SK-N-SH (cell line): ENCODE measurements around the gene ZNF75A. TPM values are rescaled to one million over a fixed set of nuclear protein-coding genes. Genes with fewer than 3 reads are reported as not detected.

ENCODE experiments used
- CTCF ChIA-PET: fragments of 300-600, 350-600 bp; formaldehyde crosslinking; extraction: SDS; loops from one replicate; lab custom pipeline; 2021; lab: Yijun Ruan, JAX
- POLR2A ChIA-PET: fragments of 350-600 bp; sonication (Branson Sonifier 250); formaldehyde crosslinking; extraction: SDS; loops from one replicate; lab custom pipeline; 2020; ENCODE audit warnings: antibody characterized with exemption, inconsistent platforms; lab: Yijun Ruan, JAX
- DNase-seq: peaks from one replicate; pipeline ENCODE4 v3.0.0; 2012
- H2AFZ ChIP-seq: fragments of 200-600 bp; sonication (generic); 2 replicates; pipeline ENCODE4 v1.8.1; 2016; ENCODE audit warnings: antibody characterized with exemption, mild to moderate bottlenecking, low read depth
- H3F3A ChIP-seq: fragments of 200-600 bp; sonication (generic); replicated peaks from 2 replicates; pipeline ENCODE3; 2016; ENCODE audit warnings: antibody characterized with exemption, mild to moderate bottlenecking; ENCODE audit not compliant: insufficient read depth
- H3K27ac ChIP-seq, 2 experiments: fragments of 200-500 bp in 1 of 2; fragments of 200-600 bp in 1 of 2; sonication (Bioruptor generic) in 1 of 2; sonication (generic), shearing (Covaris generic) in 1 of 2; 2 replicates each; pipeline versions ENCODE4 v1.5.1 to v1.6.1; 2014 to 2016; ENCODE audit warnings: low read depth in 2 of 2, inconsistent platforms in 1 of 2, low read length in 1 of 2, mild to moderate bottlenecking in 1 of 2, mixed read lengths in 1 of 2
- H3K27me3 ChIP-seq: fragments of 200-600 bp; sonication (generic), shearing (Covaris generic); 2 replicates; pipeline ENCODE4 v1.6.1; 2016; ENCODE audit warnings: mixed run types; ENCODE audit not compliant: insufficient read depth
- H3K36me3 ChIP-seq, 2 experiments: fragments of 200-500 bp in 1 of 2; fragments of 200-600 bp in 1 of 2; sonication (Bioruptor generic) in 1 of 2; sonication (generic) in 1 of 2; replicated peaks in 1 of 2; 2 replicates each; pipeline versions ENCODE3 to v1.5.1; 2014 to 2016; ENCODE audit warnings: low read length in 1 of 2, mild to moderate bottlenecking in 1 of 2; ENCODE audit not compliant: insufficient read depth in 2 of 2, control insufficient read depth in 1 of 2
- H3K4me1 ChIP-seq, 2 experiments: fragments of 200-500 bp in 1 of 2; fragments of 200-600 bp in 1 of 2; sonication (Bioruptor generic) in 1 of 2; sonication (generic), shearing (Covaris generic) in 1 of 2; 2 replicates each; pipeline versions ENCODE4 v1.5.1 to v1.6.1; 2014 to 2016; ENCODE audit warnings: low read depth in 1 of 2, low read length in 1 of 2, mixed run types in 1 of 2; ENCODE audit not compliant: insufficient read depth in 2 of 2, control insufficient read depth in 1 of 2
- H3K4me2 ChIP-seq: fragments of 200-600 bp; sonication (generic), shearing (Covaris generic); 2 replicates; pipeline ENCODE4 v1.6.1; 2017; ENCODE audit warnings: mixed run types
- H3K4me3 ChIP-seq, 2 experiments: fragments of 200-500 bp in 1 of 2; fragments of 200-600 bp in 1 of 2; sonication (Bioruptor generic) in 1 of 2; sonication (generic), shearing (Covaris generic) in 1 of 2; 2 replicates each; pipeline versions ENCODE4 v1.5.1 to v1.8.1; 2014 to 2016; ENCODE audit warnings: low read depth in 2 of 2, inconsistent platforms in 1 of 2, low read length in 1 of 2, mild to moderate bottlenecking in 1 of 2, mixed read lengths in 1 of 2, moderate library complexity in 1 of 2
- H3K79me2 ChIP-seq: fragments of 200-600 bp; sonication (generic); 2 replicates; pipeline ENCODE4 v1.8.1; 2017; ENCODE audit warnings: mild to moderate bottlenecking; ENCODE audit not compliant: insufficient read depth
- H3K9ac ChIP-seq: fragments of 200-600 bp; sonication (generic); 2 replicates; pipeline ENCODE4 v1.6.1; 2017; ENCODE audit warnings: mixed run types
- H3K9me2 ChIP-seq: fragments of 200-600 bp; sonication (generic); 2 replicates; pipeline ENCODE4 v1.6.1; 2017; ENCODE audit warnings: mixed run types
- H3K9me3 ChIP-seq: fragments of 200-600 bp; sonication (generic); 2 replicates; pipeline ENCODE4 v1.6.1; 2017; ENCODE audit warnings: mixed run types, mild to moderate bottlenecking, moderate library complexity
- H4K20me1 ChIP-seq: fragments of 200-600 bp; sonication (generic); 2 replicates; pipeline ENCODE4 v1.6.1; 2017; ENCODE audit warnings: mild to moderate bottlenecking, mixed run types; ENCODE audit not compliant: insufficient read depth
- CHD2 ChIP-seq: fragments of 150-350 bp; IDR thresholded peaks from 2 replicates; pipeline ENCODE4 v1.6.1; 2018; ENCODE audit warnings: low read length; ENCODE audit not compliant: partially characterized antibody
- CTCF ChIP-seq: fragments of 200-600 bp; sonication (generic); IDR thresholded peaks from 2 replicates; pipeline ENCODE4 v1.6.1; 2017; ENCODE audit warnings: antibody characterized with exemption, mild to moderate bottlenecking, moderate library complexity
- ELF1 ChIP-seq: IDR thresholded peaks from 2 replicates; pipeline ENCODE4 v1.4.0; 2012
- EP300 ChIP-seq, 2 experiments: IDR thresholded peaks; 2 replicates each; pipeline versions ENCODE4 v1.4.0 to v1.6.1; 2012; ENCODE audit warnings: borderline replicate concordance in 1 of 2, low read depth in 1 of 2, low read length in 1 of 2
- EZH2phosphoT487 ChIP-seq: fragments of 200-600 bp; sonication (generic); IDR thresholded peaks from 2 replicates; pipeline ENCODE4 v1.6.1; 2017; ENCODE audit warnings: low read depth, mixed run types, mild to moderate bottlenecking, antibody characterized with exemption, moderate library complexity, borderline replicate concordance
- FOXM1 ChIP-seq: IDR thresholded peaks from 2 replicates; pipeline ENCODE4 v1.4.0; 2012; ENCODE audit warnings: low read depth, mild to moderate bottlenecking
- GABPA ChIP-seq: IDR thresholded peaks from 2 replicates; pipeline ENCODE4 v1.4.0; 2012; ENCODE audit warnings: low read depth, mild to moderate bottlenecking
- JUND ChIP-seq: IDR thresholded peaks from 2 replicates; pipeline ENCODE4 v1.4.0; 2012
- MAX ChIP-seq: IDR thresholded peaks from 2 replicates; pipeline ENCODE4 v1.4.0; 2012; ENCODE audit warnings: low read depth
- MXI1 ChIP-seq: IDR thresholded peaks from 2 replicates; pipeline ENCODE4 v1.6.1; 2012; ENCODE audit warnings: mild to moderate bottlenecking, low read depth, low read length, improper control_type of control experiment
- NRF1 ChIP-seq: IDR thresholded peaks from 2 replicates; pipeline ENCODE4 v1.6.1; 2012; ENCODE audit warnings: low read depth, mild to moderate bottlenecking, low read length
- PBX3 ChIP-seq: IDR thresholded peaks from 2 replicates; pipeline ENCODE4; 2012
- POLR2AphosphoS5 ChIP-seq: IDR thresholded peaks from 2 replicates; pipeline ENCODE4 v1.6.1; 2012; ENCODE audit warnings: low read depth, low read length
- RCOR1 ChIP-seq: fragments of 150-350 bp; IDR thresholded peaks from 2 replicates; pipeline ENCODE4 v1.6.1; 2017; ENCODE audit warnings: antibody characterized with exemption, low read length
- REST ChIP-seq: IDR thresholded peaks from 2 replicates; pipeline ENCODE4 v1.6.1; 2012; ENCODE audit warnings: mild to moderate bottlenecking, low read depth, low read length, moderate library complexity
- SIN3A ChIP-seq: IDR thresholded peaks from 2 replicates; pipeline ENCODE4 v1.6.1; 2012; ENCODE audit warnings: low read depth, mild to moderate bottlenecking, low read length, moderate library complexity, borderline replicate concordance
- SMC3 ChIP-seq: IDR thresholded peaks from 2 replicates; pipeline ENCODE4 v1.6.1; 2012; ENCODE audit warnings: low read depth, low read length, improper control_type of control experiment
- TAF1 ChIP-seq: IDR thresholded peaks from 2 replicates; pipeline ENCODE4 v1.6.1; 2012; ENCODE audit warnings: low read depth, mild to moderate bottlenecking, low read length, moderate library complexity, borderline replicate concordance
- USF1 ChIP-seq: IDR thresholded peaks from 2 replicates; pipeline ENCODE4 v1.4.0; 2012; ENCODE audit warnings: low read depth, borderline replicate concordance
- USF2 ChIP-seq: fragments of 150-350 bp; IDR thresholded peaks from 2 replicates; pipeline ENCODE4 v1.6.1; 2017; ENCODE audit warnings: antibody characterized with exemption, low read length, low read depth, borderline replicate concordance
- YY1 ChIP-seq: IDR thresholded peaks from 2 replicates; pipeline ENCODE4 v1.4.0; 2012; ENCODE audit warnings: low read depth, mild to moderate bottlenecking
- WGBS: methylation state at CpG from one replicate; pipeline ENCODE4 v1.1.6; 2017; ENCODE audit warnings: low lambda C conversion rate; 5-methylcytosine and 5-hydroxymethylcytosine counted together
- polyA plus RNA-seq, 3 experiments: library from polyadenylated mRNA; depleted of rRNA; stranded (reverse); fragments of >200 nt; gene quantifications; 2 replicates each; pipeline ENCODE4 v1.2.3, GENCODE V29; 2012

Gene ZNF75A
- polyA plus RNA-seq, 1 of the 3 experiments (the other 2 are of a cell fraction) = 7.2 TPM

- Histone ChIP-seq H3K9me3 (no peaks in the 10 kb centered on the region), H4K20me1 (no peaks in the 10 kb centered on the region), H3K9ac (peak overlapping the region; percentile 74; the same call in 1 of the 2 replicates), H2AFZ (peak overlapping the region; percentile 93), H3K4me1 (peaks cover 0 to 5% of the 10 kb centered on the region in 2 experiments; a peak in 1 of 4 replicates), H3K27ac (peak overlapping the region; percentile 78 to 89), H3F3A (peaks cover 9% of the 10 kb centered on the region), H3K79me2 (no peaks in the 10 kb centered on the region), H3K9me2 (no peaks in the 10 kb centered on the region), H3K4me3 (peak overlapping the region; percentile 69 to 79), H3K4me2 (peak overlapping the region; percentile 98), H3K36me3 (no peaks in the 10 kb centered on the region), H3K27me3 (no peaks in the 10 kb centered on the region; the same call in 1 of the 2 replicates)
- ChIA-PET POLR2A (interaction anchor here (0.6 to 1.3 kb wide), 2 partner anchors 12 to 18 kb away, joined by 4 to 5 read pairs; no protein-coding TSS in a partner anchor), CTCF (interaction anchor here (1.0 to 2.1 kb wide), 4 partner anchors 10 to 20 kb away, joined by 3 to 5 read pairs (median 3); no protein-coding TSS in a partner anchor)
- peak; percentile 99 for DNase-seq
- 13% methylated on average over 49 of the region's 77 CpGs for WGBS
- TF ChIP-seq CTCF (peak; percentile 44), YY1 (no peak), SMC3 (peak; percentile 6; the same call in 1 of the 2 replicates), ELF1 (peak; percentile 36; the same call in 1 of the 2 replicates), SIN3A (peak; percentile 45), RCOR1 (peak; percentile 6; the same call in 1 of the 2 replicates), USF1 (peak; percentile 69; the same call in 1 of the 2 replicates), MAX (peak; percentile 98), REST (no peak), TAF1 (peak; percentile 31; the same call in 1 of the 2 replicates), GABPA (peak; percentile 20; the same call in 1 of the 2 replicates), POLR2AphosphoS5 (peak; percentile 70), JUND (no peak), FOXM1 (no peak), MXI1 (peak; percentile 97), PBX3 (peak; percentile 100), CHD2 (peak; percentile 86), EZH2phosphoT487 (no peak), USF2 (no peak), NRF1 (peak; percentile 82), EP300 (IDR thresholded peaks at IDR 0.05; ENCODE audit: borderline replicate concordance in 1 of 2, low read depth in 1 of 2, low read length in 1 of 2) (no peak)
These were observed 40.9 kb upstream of the ZNF75A start for GRCh38 chr16:3264137-3265036.
